Measurements from ENCODE around the gene ZNF700. TPM values are rescaled to one million over a fixed set of nuclear protein-coding genes. Genes with fewer than 3 reads are reported as not detected.
A peak's percentile ranks its signal among the peaks of the same experiment; 100 is the strongest.
"Not testable (repeated sequence)": the region's sequence is repeated elsewhere in the genome, so short reads cannot be mapped to it uniquely, and the experiment has no call there.

The ZNF700 gene
- total RNA-seq, result 7.6 and 10.3 TPM in 2 replicates
- 3.3 and 6.9 TPM in 2 replicates for polyA plus RNA-seq

DNA sequence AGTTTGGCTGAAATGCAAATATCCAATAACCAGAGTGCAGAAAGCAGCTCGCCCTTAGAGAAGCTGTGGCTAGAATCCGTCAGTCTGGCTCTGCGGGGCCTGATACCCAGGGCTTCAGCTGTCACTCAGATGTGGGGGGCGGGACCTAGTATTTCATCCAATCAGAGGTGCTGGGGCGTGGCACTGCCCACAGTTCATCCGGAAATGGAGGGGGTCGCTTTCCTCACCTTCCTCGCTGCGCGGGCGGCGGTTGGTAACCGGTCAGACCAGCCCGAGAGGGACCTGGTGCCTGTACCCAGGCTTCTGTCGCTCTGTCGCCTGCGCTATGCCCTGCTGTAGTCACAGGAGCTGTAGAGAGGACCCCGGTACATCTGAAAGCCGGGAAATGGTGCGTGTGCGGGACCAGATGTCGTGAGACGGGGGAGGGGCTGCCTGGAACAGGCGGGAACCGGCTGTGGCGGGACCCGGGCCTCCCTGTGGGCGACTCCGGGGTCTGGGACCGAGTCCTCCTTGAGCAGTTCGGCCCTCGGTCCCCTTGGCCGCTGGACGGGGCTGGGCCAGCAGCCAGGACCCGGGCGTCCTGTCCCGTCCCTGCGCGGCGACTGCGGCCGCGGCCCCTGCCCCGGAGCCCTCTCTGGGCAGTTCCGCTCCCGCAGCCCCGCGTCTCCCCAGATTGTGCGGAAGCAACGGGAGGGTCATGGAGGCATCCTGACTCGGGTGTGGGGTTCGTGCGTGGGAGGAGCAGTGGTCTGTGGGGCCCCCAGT is at the start of gene ZNF700:
TSS of gene ZNF700 (plus strand) at position 222 of the 765 bp plus-strand sequence. CDS start at position 326, 104 bp downstream.
- H3K9me3 ChIP-seq (ENCODE audit: low read depth), result no peaks in the 10 kb centered on the region
- peak within 1 kb of the TSS; percentile 88 for H3K27ac ChIP-seq
- peaks cover 17% of the 10 kb centered on the region for H3K4me1 ChIP-seq (ENCODE audit: low read depth)
- no peaks in the 10 kb centered on the region for H3K36me3 ChIP-seq
- peak; percentile 91 to 97 for DNase-seq (ENCODE audit: low read depth in 1 of 2, low spot score in 1 of 2)
- no peak for TF ChIP-seq CTCF (IDR thresholded peaks at IDR 0.05; ENCODE audit: low read depth, low read length)
- no peaks in the 10 kb centered on the region for H3K27me3 ChIP-seq
- peak within 1 kb of the TSS; percentile 94 for H3K4me3 ChIP-seq

GRCh38 chr19:11879687-11880266 is 45.1 kb upstream of the ZNF700 start:
- H3K9me3 ChIP-seq (ENCODE audit: low read depth); H3K36me3 ChIP-seq; H3K27ac ChIP-seq; H3K4me3 ChIP-seq; H3K27me3 ChIP-seq; H3K4me1 ChIP-seq (ENCODE audit: low read depth): not testable (repeated sequence)
- peak; percentile 21 to 30 for DNase-seq (ENCODE audit: low read depth in 1 of 2, low spot score in 1 of 2)
- TF ChIP-seq CTCF (IDR thresholded peaks at IDR 0.05; ENCODE audit: low read depth, low read length), result peak; percentile 34

DNA sequence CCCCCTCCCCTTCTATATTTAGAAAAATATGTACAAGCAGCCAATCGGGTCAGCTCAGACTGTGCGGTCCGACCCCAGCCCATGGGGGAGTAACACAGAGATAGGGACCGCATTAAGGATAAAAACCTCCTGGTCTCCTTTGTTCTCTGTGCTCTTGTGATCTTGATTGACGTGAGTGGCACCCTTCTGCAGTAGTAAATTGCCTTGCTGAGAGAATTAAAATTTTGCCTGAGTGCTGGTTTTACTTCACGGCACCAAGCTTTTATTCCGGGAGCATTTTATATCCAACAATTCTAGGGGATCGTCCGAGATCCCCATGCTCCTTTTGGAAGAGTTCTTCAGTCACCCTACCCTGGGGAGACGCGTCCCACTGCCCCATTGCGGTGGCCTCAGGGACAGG is 44.3 kb upstream of the ZNF700 start:
- H3K27me3 ChIP-seq, result no peaks in the 10 kb centered on the region
- H3K4me3 ChIP-seq, result no peak overlapping the region
- no peak overlapping the region for H3K27ac ChIP-seq
- no peak for TF ChIP-seq CTCF (IDR thresholded peaks at IDR 0.05; ENCODE audit: low read depth, low read length)
- no peaks in the 10 kb centered on the region for H3K36me3 ChIP-seq
- no peaks in the 10 kb centered on the region for H3K9me3 ChIP-seq (ENCODE audit: low read depth)
- no peaks in the 10 kb centered on the region for H3K4me1 ChIP-seq (ENCODE audit: low read depth)
- no peak for DNase-seq (ENCODE audit: low read depth in 1 of 2, low spot score in 1 of 2)

DNA sequence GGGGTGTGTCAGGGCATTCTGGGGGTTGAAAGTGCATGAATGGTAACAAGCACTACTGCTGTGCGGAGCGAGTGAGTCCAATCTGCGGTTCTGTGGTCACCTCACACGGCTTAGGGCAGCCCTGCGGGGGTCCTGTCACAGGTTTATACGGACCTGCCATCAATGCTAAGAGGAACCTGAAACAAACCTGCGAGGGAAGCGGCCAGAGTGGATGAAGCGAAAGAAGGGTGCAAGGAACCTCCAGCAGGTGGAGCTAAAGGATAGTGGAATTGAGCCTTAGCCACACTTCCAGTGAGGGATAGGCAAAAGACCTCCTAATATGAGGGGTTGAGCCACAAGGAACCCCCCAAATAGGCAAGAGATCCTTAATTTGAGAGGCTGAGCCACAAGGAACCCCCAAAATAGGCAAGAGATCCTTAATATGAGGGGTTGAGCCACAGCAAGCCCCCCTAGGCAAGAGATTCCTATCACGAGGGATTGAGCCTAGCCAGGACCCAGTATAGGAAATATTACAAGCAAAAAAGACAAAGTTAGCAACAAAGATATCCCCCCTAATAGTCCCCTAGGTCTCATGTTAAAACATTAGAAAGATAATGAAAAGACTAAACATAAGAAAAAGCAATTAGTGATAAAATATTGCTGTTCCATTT is 43.6 kb upstream of the ZNF700 start:
- Histone ChIP-seq H3K4me1 (ENCODE audit: low read depth) (no peaks in the 10 kb centered on the region), H3K27ac (no peak overlapping the region), H3K27me3 (no peaks in the 10 kb centered on the region), H3K4me3 (no peak overlapping the region), H3K36me3 (no peaks in the 10 kb centered on the region), H3K9me3 (ENCODE audit: low read depth) (no peaks in the 10 kb centered on the region)
- peak; percentile 71 to 82 for DNase-seq (ENCODE audit: low read depth in 1 of 2, low spot score in 1 of 2)
- TF ChIP-seq CTCF (IDR thresholded peaks at IDR 0.05; ENCODE audit: low read depth, low read length), result peak; percentile 80

GRCh38 chr19:11882606-11883005 is 42.3 kb upstream of the ZNF700 start:
- Histone ChIP-seq H3K4me3 (no peak overlapping the region), H3K9me3 (ENCODE audit: low read depth) (no peaks in the 10 kb centered on the region), H3K27me3 (no peaks in the 10 kb centered on the region), H3K4me1 (ENCODE audit: low read depth) (peaks cover 4% of the 10 kb centered on the region), H3K27ac (no peak overlapping the region), H3K36me3 (no peaks in the 10 kb centered on the region)
- DNase-seq (ENCODE audit: low read depth in 1 of 2, low spot score in 1 of 2), result no peak
- TF ChIP-seq CTCF (IDR thresholded peaks at IDR 0.05; ENCODE audit: low read depth, low read length), result no peak
